ENCODE data around the gene DUSP3.

GRCh38 chr17:43823350-43824084, 44.7 kb upstream of the DUSP3 start:
- TF ChIP-seq, protein P1, sequence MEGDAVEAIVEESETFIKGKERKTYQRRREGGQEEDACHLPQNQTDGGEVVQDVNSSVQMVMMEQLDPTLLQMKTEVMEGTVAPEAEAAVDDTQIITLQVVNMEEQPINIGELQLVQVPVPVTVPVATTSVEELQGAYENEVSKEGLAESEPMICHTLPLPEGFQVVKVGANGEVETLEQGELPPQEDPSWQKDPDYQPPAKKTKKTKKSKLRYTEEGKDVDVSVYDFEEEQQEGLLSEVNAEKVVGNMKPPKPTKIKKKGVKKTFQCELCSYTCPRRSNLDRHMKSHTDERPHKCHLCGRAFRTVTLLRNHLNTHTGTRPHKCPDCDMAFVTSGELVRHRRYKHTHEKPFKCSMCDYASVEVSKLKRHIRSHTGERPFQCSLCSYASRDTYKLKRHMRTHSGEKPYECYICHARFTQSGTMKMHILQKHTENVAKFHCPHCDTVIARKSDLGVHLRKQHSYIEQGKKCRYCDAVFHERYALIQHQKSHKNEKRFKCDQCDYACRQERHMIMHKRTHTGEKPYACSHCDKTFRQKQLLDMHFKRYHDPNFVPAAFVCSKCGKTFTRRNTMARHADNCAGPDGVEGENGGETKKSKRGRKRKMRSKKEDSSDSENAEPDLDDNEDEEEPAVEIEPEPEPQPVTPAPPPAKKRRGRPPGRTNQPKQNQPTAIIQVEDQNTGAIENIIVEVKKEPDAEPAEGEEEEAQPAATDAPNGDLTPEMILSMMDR (IDR thresholded peaks at IDR 0.05; ENCODE audit: low read depth, low read length): no peak
- TF ChIP-seq EZH2phosphoT487 (IDR thresholded peaks at IDR 0.05; ENCODE audit: low read depth): no peak
